ENCODE measurements around the gene WDR91.

DNA sequence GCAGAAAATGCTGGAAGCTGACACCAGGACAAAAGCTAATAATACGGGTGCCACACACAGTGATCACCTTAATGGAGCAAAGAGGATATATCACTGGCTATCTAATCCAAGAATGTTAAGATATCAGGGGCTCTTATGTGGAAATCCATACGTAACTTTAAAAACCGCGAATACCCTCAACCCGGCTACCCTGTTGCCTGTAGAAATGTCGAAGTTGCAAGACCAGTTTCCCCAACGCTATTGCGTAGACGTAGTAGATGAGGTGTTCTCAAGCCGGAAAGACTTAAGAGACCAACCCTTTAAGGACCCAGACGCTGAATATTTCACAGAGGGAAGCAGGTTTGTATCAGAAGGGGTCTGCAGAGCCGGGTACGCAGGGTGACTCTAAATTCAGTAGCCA, 33.0 kb downstream of the WDR91 start:
- TF ChIP-seq, protein P1, sequence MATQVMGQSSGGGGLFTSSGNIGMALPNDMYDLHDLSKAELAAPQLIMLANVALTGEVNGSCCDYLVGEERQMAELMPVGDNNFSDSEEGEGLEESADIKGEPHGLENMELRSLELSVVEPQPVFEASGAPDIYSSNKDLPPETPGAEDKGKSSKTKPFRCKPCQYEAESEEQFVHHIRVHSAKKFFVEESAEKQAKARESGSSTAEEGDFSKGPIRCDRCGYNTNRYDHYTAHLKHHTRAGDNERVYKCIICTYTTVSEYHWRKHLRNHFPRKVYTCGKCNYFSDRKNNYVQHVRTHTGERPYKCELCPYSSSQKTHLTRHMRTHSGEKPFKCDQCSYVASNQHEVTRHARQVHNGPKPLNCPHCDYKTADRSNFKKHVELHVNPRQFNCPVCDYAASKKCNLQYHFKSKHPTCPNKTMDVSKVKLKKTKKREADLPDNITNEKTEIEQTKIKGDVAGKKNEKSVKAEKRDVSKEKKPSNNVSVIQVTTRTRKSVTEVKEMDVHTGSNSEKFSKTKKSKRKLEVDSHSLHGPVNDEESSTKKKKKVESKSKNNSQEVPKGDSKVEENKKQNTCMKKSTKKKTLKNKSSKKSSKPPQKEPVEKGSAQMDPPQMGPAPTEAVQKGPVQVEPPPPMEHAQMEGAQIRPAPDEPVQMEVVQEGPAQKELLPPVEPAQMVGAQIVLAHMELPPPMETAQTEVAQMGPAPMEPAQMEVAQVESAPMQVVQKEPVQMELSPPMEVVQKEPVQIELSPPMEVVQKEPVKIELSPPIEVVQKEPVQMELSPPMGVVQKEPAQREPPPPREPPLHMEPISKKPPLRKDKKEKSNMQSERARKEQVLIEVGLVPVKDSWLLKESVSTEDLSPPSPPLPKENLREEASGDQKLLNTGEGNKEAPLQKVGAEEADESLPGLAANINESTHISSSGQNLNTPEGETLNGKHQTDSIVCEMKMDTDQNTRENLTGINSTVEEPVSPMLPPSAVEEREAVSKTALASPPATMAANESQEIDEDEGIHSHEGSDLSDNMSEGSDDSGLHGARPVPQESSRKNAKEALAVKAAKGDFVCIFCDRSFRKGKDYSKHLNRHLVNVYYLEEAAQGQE (IDR thresholded peaks at IDR 0.05; ENCODE audit: insufficient read depth in 1 of 2, low read depth in 2 of 2, low read length in 1 of 2), result no peak
- TF ChIP-seq, protein P2, sequence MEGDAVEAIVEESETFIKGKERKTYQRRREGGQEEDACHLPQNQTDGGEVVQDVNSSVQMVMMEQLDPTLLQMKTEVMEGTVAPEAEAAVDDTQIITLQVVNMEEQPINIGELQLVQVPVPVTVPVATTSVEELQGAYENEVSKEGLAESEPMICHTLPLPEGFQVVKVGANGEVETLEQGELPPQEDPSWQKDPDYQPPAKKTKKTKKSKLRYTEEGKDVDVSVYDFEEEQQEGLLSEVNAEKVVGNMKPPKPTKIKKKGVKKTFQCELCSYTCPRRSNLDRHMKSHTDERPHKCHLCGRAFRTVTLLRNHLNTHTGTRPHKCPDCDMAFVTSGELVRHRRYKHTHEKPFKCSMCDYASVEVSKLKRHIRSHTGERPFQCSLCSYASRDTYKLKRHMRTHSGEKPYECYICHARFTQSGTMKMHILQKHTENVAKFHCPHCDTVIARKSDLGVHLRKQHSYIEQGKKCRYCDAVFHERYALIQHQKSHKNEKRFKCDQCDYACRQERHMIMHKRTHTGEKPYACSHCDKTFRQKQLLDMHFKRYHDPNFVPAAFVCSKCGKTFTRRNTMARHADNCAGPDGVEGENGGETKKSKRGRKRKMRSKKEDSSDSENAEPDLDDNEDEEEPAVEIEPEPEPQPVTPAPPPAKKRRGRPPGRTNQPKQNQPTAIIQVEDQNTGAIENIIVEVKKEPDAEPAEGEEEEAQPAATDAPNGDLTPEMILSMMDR (IDR thresholded peaks at IDR 0.05), result no peak
- TF ChIP-seq POLR2AphosphoS5 (IDR thresholded peaks at IDR 0.05; ENCODE audit: low read depth, low read length) (no peak), SIN3A (IDR thresholded peaks at IDR 0.05; ENCODE audit: borderline replicate concordance, insufficient read depth, low read depth, low read length) (no peak), TCF7L2 (IDR thresholded peaks at IDR 0.05; ENCODE audit: low read depth, low read length) (no peak)
